Heart left ventricle (tissue), 13 donors: ENCODE data around the gene EVX2.

ENCODE experiments used
- POLR2A ChIP-seq, 2 donors: fragments of 450-650 bp; IDR thresholded peaks; one replicate each; pipeline ENCODE4 v1.6.1; 2017; ENCODE audit warnings: antibody characterized with exemption in 2 of 2, mild to moderate bottlenecking in 2 of 2, moderate library complexity in 2 of 2
- TF ChIP-seq, protein P1 (sequence below), 12 donors: fragments of 200-600 bp; sonication (generic) in 4 of 12; IDR thresholded peaks; one replicate each; pipeline versions ENCODE4 v1.5.0 to v1.8.0; 2018 to 2022; ENCODE audit warnings: antibody characterized with exemption in 12 of 12, mild to moderate bottlenecking in 5 of 12
- donor health status: ischemic (EF 13 %, LVEDD 7.1; RV severe dilation, severe dysfunction).
- donor health status: DM: no; HTN: yes; CAD: no.
- donor health status: DM: no; HTN: no; CAD: no.
- donor health status: ischemic (EF 25% LVEDD 6.9; RV normal size, moderate dysfunction).
- donor health status: ischemic (EF 25% LVEDD 5.7; RV mildly dilated, moderate dysfunction).
- donor health status: ischemic (EF 35%, LVEDD 5.7; RV mildly dilated, moderate dysfunction).
- donor health status: nonischemic (EF 11% LVEDD 7.7; RV severe dilation, severe dysfunction).
- donor health status: DM: yes; HTN: yes; CAD: no.
- donor health status: PGD.
- donor health status: ischemic (EF 29% LVEDD 5.4; RV normal size, mild dysfunction).
- donor health status: nonischemic (EF 23%, LVEDD 6.1; RV moderate dilation, normal function).

- TF ChIP-seq, protein P1, sequence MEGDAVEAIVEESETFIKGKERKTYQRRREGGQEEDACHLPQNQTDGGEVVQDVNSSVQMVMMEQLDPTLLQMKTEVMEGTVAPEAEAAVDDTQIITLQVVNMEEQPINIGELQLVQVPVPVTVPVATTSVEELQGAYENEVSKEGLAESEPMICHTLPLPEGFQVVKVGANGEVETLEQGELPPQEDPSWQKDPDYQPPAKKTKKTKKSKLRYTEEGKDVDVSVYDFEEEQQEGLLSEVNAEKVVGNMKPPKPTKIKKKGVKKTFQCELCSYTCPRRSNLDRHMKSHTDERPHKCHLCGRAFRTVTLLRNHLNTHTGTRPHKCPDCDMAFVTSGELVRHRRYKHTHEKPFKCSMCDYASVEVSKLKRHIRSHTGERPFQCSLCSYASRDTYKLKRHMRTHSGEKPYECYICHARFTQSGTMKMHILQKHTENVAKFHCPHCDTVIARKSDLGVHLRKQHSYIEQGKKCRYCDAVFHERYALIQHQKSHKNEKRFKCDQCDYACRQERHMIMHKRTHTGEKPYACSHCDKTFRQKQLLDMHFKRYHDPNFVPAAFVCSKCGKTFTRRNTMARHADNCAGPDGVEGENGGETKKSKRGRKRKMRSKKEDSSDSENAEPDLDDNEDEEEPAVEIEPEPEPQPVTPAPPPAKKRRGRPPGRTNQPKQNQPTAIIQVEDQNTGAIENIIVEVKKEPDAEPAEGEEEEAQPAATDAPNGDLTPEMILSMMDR (IDR thresholded peaks at IDR 0.05): peak; percentile 56 to 77 (median 65)
- TF ChIP-seq POLR2A (IDR thresholded peaks at IDR 0.05): no peak
Measured at GRCh38 chr2:176079831-176080539, 3.8 kb downstream of the EVX2 start.
